H9 (cell line): ENCODE measurements around the gene ANKRD40. TPM values are rescaled to one million over a fixed set of nuclear protein-coding genes. Genes with fewer than 3 reads are reported as not detected.
A peak's percentile ranks its signal among the peaks of the same experiment; 100 is the strongest.

Source experiments
- DNase-seq: peaks from one replicate; pipeline ENCODE4 v3.0.0-alpha.2; 2017
- H2AFZ ChIP-seq: one replicate; pipeline ENCODE4 v1.6.1; 2013; ENCODE audit warnings: mild to moderate bottlenecking, low read length, control low read depth, moderate library complexity
- H2AK5ac ChIP-seq: 2 replicates; pipeline ENCODE4 v1.6.1; 2013; ENCODE audit warnings: low read length, control low read depth, mixed read lengths; ENCODE audit not compliant: insufficient read length
- H2BK120ac ChIP-seq: one replicate; pipeline ENCODE4 v1.6.1; 2013; ENCODE audit warnings: low read depth, mild to moderate bottlenecking, low read length, control low read depth, inconsistent platforms; ENCODE audit not compliant: poor library complexity, severe bottlenecking
- H2BK12ac ChIP-seq: 2 replicates; pipeline ENCODE4 v1.6.1; 2013; ENCODE audit warnings: low read length, control low read depth, mixed read lengths, low read depth; ENCODE audit not compliant: insufficient read length
- H2BK15ac ChIP-seq: 2 replicates; pipeline ENCODE4 v1.6.1; 2013; ENCODE audit warnings: low read depth, low read length, control low read depth
- H2BK20ac ChIP-seq: one replicate; pipeline ENCODE4 v1.6.1; 2013; ENCODE audit warnings: low read depth, mild to moderate bottlenecking, low read length, control low read depth, inconsistent platforms; ENCODE audit not compliant: poor library complexity, severe bottlenecking
- H2BK5ac ChIP-seq: 2 replicates; pipeline ENCODE4 v1.6.1; 2013; ENCODE audit warnings: low read length, control low read depth, mixed read lengths; ENCODE audit not compliant: insufficient read length
- H3K14ac ChIP-seq: 2 replicates; pipeline ENCODE4 v1.6.1; 2013; ENCODE audit warnings: low read length, control low read depth; ENCODE audit not compliant: insufficient read depth
- H3K18ac ChIP-seq: 2 replicates; pipeline ENCODE4 v1.6.1; 2013; ENCODE audit warnings: low read depth, mild to moderate bottlenecking, mixed read lengths, low read length, control low read depth; ENCODE audit not compliant: insufficient read length
- H3K23ac ChIP-seq: 2 replicates; pipeline ENCODE4 v1.6.1; 2013; ENCODE audit warnings: low read length, control low read depth, mixed read lengths, low read depth; ENCODE audit not compliant: insufficient read length
- H3K23me2 ChIP-seq: 2 replicates; pipeline ENCODE4 v1.6.1; 2013; ENCODE audit warnings: low read depth, mild to moderate bottlenecking, mixed read lengths, low read length, control low read depth; ENCODE audit not compliant: insufficient read length, poor library complexity, severe bottlenecking
- H3K27ac ChIP-seq: 2 replicates; pipeline ENCODE4 v1.5.1; 2013; ENCODE audit warnings: low read length, control low read depth, mixed read lengths, low read depth; ENCODE audit not compliant: insufficient read length
- H3K27me3 ChIP-seq: 2 replicates; pipeline ENCODE4 v1.6.1; 2013; ENCODE audit warnings: low read length, control low read depth, inconsistent platforms; ENCODE audit not compliant: insufficient read depth
- H3K4ac ChIP-seq: 2 replicates; pipeline ENCODE4 v1.6.1; 2013; ENCODE audit warnings: low read depth, mild to moderate bottlenecking, control low read depth, inconsistent platforms, low read length, moderate library complexity
- H3K4me1 ChIP-seq: 2 replicates; pipeline ENCODE4 v1.6.1; 2013; ENCODE audit warnings: low read length, control low read depth, inconsistent platforms; ENCODE audit not compliant: insufficient read depth
- H3K4me2 ChIP-seq: 2 replicates; pipeline ENCODE4 v1.6.1; 2013; ENCODE audit warnings: low read length, control low read depth, mixed read lengths; ENCODE audit not compliant: insufficient read length, insufficient read depth
- H3K56ac ChIP-seq: 2 replicates; pipeline ENCODE4 v1.6.1; 2013; ENCODE audit warnings: low read depth, mild to moderate bottlenecking, mixed read lengths, low read length, control low read depth; ENCODE audit not compliant: insufficient read length
- H3K79me1 ChIP-seq: 2 replicates; pipeline ENCODE4 v1.6.1; 2013; ENCODE audit warnings: low read depth, mild to moderate bottlenecking, moderate library complexity, low read length, control low read depth, inconsistent platforms; ENCODE audit not compliant: insufficient read depth, poor library complexity, severe bottlenecking
- H3K79me2 ChIP-seq: 2 replicates; pipeline ENCODE4 v1.6.1; 2013; ENCODE audit warnings: low read length, control low read depth, inconsistent platforms; ENCODE audit not compliant: insufficient read depth
- H3K9ac ChIP-seq: 2 replicates; pipeline ENCODE4 v1.6.1; 2013; ENCODE audit warnings: low read length, control low read depth, mixed read lengths; ENCODE audit not compliant: insufficient read length; ENCODE audit errors: extremely low read depth
- H3K9me3 ChIP-seq: one replicate; pipeline ENCODE4 v1.6.1; 2013; ENCODE audit warnings: low read depth, low read length, inconsistent platforms; ENCODE audit not compliant: control insufficient read depth
- H3T11ph ChIP-seq: one replicate; pipeline ENCODE4 v1.6.1; 2013; ENCODE audit warnings: mild to moderate bottlenecking, low read length, control low read depth, inconsistent platforms
- H4K20me1 ChIP-seq: one replicate; pipeline ENCODE4 v1.6.1; 2013; ENCODE audit not compliant: control insufficient read depth, insufficient read length, insufficient read depth
- H4K5ac ChIP-seq: 2 replicates; pipeline ENCODE4 v1.6.1; 2013; ENCODE audit warnings: low read depth, mild to moderate bottlenecking, mixed read lengths, low read length, control low read depth; ENCODE audit not compliant: insufficient read length
- H4K8ac ChIP-seq: replicated peaks from 2 replicates; pipeline ENCODE4 v1.6.1; 2013; ENCODE audit warnings: low read length, control low read depth, mixed read lengths, low read depth; ENCODE audit not compliant: insufficient read length
- H4K91ac ChIP-seq: 2 replicates; pipeline ENCODE4 v1.6.1; 2013; ENCODE audit warnings: low read depth, mild to moderate bottlenecking, moderate library complexity, mixed read lengths, low read length, control low read depth; ENCODE audit not compliant: insufficient read length
- H3K27ac Mint-ChIP-seq, 3 experiments: 2 replicates in 2 of 3; 3 replicates in 1 of 3; pipeline ENCODE4 v1.8.0; 2020 to 2021; ENCODE audit warnings: mixed read lengths in 3 of 3, mild to moderate bottlenecking in 1 of 3, moderate library complexity in 1 of 3
- H3K27me3 Mint-ChIP-seq: 2 replicates; pipeline ENCODE4 v1.8.0; 2021; ENCODE audit warnings: low read depth, mild to moderate bottlenecking, moderate library complexity, mixed read lengths
- H3K36me3 Mint-ChIP-seq, 3 experiments: 2 replicates in 2 of 3; 3 replicates in 1 of 3; pipeline ENCODE4 v1.8.0; 2020 to 2021; ENCODE audit warnings: low read depth in 3 of 3, mixed read lengths in 3 of 3; ENCODE audit not compliant: insufficient read depth in 1 of 3
- H3K4me1 Mint-ChIP-seq, 2 experiments: 2 replicates each; pipeline ENCODE4 v1.8.0; 2020; ENCODE audit warnings: mixed read lengths in 2 of 2
- H3K4me3 Mint-ChIP-seq, 2 experiments: 2 replicates in 1 of 2; 3 replicates in 1 of 2; pipeline ENCODE4 v1.8.0; 2020 to 2021; ENCODE audit warnings: mild to moderate bottlenecking in 2 of 2, mixed read lengths in 2 of 2, moderate library complexity in 1 of 2
- H3K9me3 Mint-ChIP-seq, 2 experiments: 2 replicates in 1 of 2; 3 replicates in 1 of 2; pipeline ENCODE4 v1.8.0; 2020; ENCODE audit warnings: mild to moderate bottlenecking in 2 of 2, mixed read lengths in 2 of 2, moderate library complexity in 1 of 2
- CTCF ChIP-seq: fragments of 200-600 bp; sonication (generic); conservative IDR thresholded peaks from 3 replicates; pipeline ENCODE4 v1.8.0; 2021; ENCODE audit warnings: antibody characterized with exemption, mild to moderate bottlenecking
- WGBS: extraction: QIAGEN DNeasy Blood & Tissue Kit; methylation state at CpG from one replicate; pipeline ENCODE4 v1.1.7; 2013; ENCODE audit warnings: missing lambda C conversion rate, low lambda C conversion rate, mixed read lengths; ENCODE audit not compliant: insufficient read length; ENCODE audit errors: extremely low coverage; 5-methylcytosine and 5-hydroxymethylcytosine counted together
- total RNA-seq: library from RNA; stranded (reverse); gene quantifications from 2 replicates; pipeline ENCODE4 v1.2.1, GENCODE V29; 2021

ANKRD40 gene
- total RNA-seq, 1 experiment from 2014 or later: 54.3 TPM

DNA sequence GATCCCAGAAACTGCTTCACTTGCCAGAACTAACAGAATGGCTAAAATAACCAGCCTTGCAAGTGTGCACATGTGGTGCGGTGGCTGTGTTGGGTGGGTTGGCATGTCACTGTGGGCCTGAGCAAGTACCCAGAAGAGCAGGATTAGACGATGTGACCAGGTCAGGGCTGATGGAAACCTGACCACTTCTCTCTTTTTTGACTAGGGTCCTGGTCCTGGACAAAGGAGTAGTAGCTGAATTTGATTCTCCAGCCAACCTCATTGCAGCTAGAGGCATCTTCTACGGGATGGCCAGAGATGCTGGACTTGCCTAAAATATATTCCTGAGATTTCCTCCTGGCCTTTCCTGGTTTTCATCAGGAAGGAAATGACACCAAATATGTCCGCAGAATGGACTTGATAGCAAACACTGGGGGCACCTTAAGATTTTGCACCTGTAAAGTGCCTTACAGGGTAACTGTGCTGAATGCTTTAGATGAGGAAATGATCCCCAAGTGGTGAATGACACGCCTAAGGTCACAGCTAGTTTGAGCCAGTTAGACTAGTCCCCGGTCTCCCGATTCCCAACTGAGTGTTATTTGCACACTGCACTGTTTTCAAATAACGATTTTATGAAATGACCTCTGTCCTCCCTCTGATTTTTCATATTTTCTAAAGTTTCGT is 16.7 kb downstream of the ANKRD40 start:
- Histone ChIP-seq H2BK12ac (no peak overlapping the region), H3K79me2 (no peaks in the 10 kb centered on the region), H4K8ac (no peak overlapping the region), H3K4ac (no peak overlapping the region), H2BK5ac (no peak overlapping the region), H3K56ac (no peak overlapping the region), H3K14ac (no peak overlapping the region), H3K27me3 (no peaks in the 10 kb centered on the region), H3K9me3 (no peaks in the 10 kb centered on the region), H3K23me2 (no peaks in the 10 kb centered on the region), H2AK5ac (no peak overlapping the region), H2BK15ac (no peak overlapping the region), H2AFZ (no peak overlapping the region), H3K4me1 (no peaks in the 10 kb centered on the region), H3K4me2 (no peak overlapping the region), H2BK20ac (no peak overlapping the region), H2BK120ac (no peak overlapping the region), H3K79me1 (no peaks in the 10 kb centered on the region), H3K27ac (no peak overlapping the region), H3K9ac (no peak overlapping the region), H4K5ac (no peak overlapping the region), H3K18ac (no peak overlapping the region), H3K23ac (no peak overlapping the region), H4K20me1 (no peaks in the 10 kb centered on the region), H4K91ac (no peak overlapping the region), H3T11ph (no peak overlapping the region)
- TF ChIP-seq CTCF: no peak
- Mint-ChIP-seq H3K27ac (peak overlapping the region in 1 of 3 experiments; percentile 25; a peak in 2 of 7 replicates), H3K4me3 (no peak overlapping the region), H3K27me3 (no peaks in the 10 kb centered on the region), H3K4me1 (peaks cover 27 to 39% of the 10 kb centered on the region in 2 experiments), H3K9me3 (no peaks in the 10 kb centered on the region), H3K36me3 (peaks cover 9 to 34% (median 29%) of the 10 kb centered on the region in 3 experiments; a peak in 6 of 7 replicates)
- no CpG with 5 or more reads among the region's 9 CpGs for WGBS
- no peak for DNase-seq
